IMR-90 (cell line): Measurements from ENCODE around the gene HOXD9. TPM values are rescaled to one million over a fixed set of nuclear protein-coding genes. Genes with fewer than 3 reads are reported as not detected.

Source experiments
- ATAC-seq: fragments of 200-7000 bp; cut with Tn5 transposase; 2 replicates; pipeline ENCODE4 v1.9.1; 2020; ENCODE audit warnings: low read depth, mild to moderate bottlenecking, moderate library complexity
- BruUV-seq: library from RNA; stranded (reverse); fragments of 400-500 nt; replicated peaks from 2 replicates; lab custom pipeline; 2021; lab: Mats Ljungman, UMichigan
- CTCF ChIA-PET: fragments of 300-600 bp; formaldehyde crosslinking; extraction: SDS; loops from one replicate; lab custom pipeline; 2021; ENCODE audit warnings: antibody characterized with exemption; lab: Yijun Ruan, JAX
- POLR2A ChIA-PET: fragments of 300-600 bp; sonication (Branson Sonifier 250); formaldehyde crosslinking; loops from one replicate; lab custom pipeline; 2022; ENCODE audit warnings: antibody characterized with exemption; ENCODE audit not compliant: unreplicated experiment; lab: Charles Lee
- DNase-seq: peaks from one replicate; pipeline ENCODE4 v3.0.0; 2013
- H2AFZ ChIP-seq: replicated peaks from 2 replicates; pipeline ENCODE3; 2013; ENCODE audit warnings: low read length, mild to moderate bottlenecking; ENCODE audit not compliant: poor library complexity
- H2AK5ac ChIP-seq: 2 replicates; pipeline ENCODE4 v1.6.1; 2013; ENCODE audit warnings: low read depth, low read length, inconsistent platforms
- H2AK9ac ChIP-seq: replicated peaks from 2 replicates; pipeline ENCODE3; 2013; ENCODE audit warnings: mild to moderate bottlenecking, low read depth, low read length, moderate library complexity; ENCODE audit not compliant: poor library complexity
- H2BK120ac ChIP-seq: 2 replicates; pipeline ENCODE4 v1.6.1; 2013; ENCODE audit warnings: low read depth, low read length, inconsistent platforms
- H2BK15ac ChIP-seq: 3 replicates; pipeline ENCODE4 v1.6.1; 2013; ENCODE audit warnings: low read depth, low read length, inconsistent platforms
- H2BK20ac ChIP-seq: 2 replicates; pipeline ENCODE4 v1.6.1; 2013; ENCODE audit warnings: low read depth, mild to moderate bottlenecking, inconsistent platforms, low read length, moderate library complexity
- H2BK5ac ChIP-seq: 2 replicates; pipeline ENCODE4 v1.6.1; 2013; ENCODE audit warnings: mild to moderate bottlenecking, low read depth, low read length, inconsistent platforms; ENCODE audit not compliant: poor library complexity, severe bottlenecking
- H3K14ac ChIP-seq: replicated peaks from 2 replicates; pipeline ENCODE4 v1.6.1; 2013; ENCODE audit warnings: low read depth, low read length, inconsistent platforms
- H3K18ac ChIP-seq: 2 replicates; pipeline ENCODE4 v1.6.1; 2013; ENCODE audit warnings: low read depth, low read length, control low read depth
- H3K23ac ChIP-seq: 2 replicates; pipeline ENCODE4 v1.6.1; 2013; ENCODE audit warnings: low read depth, low read length, inconsistent platforms
- H3K27ac ChIP-seq: 2 replicates; pipeline ENCODE4 v1.5.1; 2013; ENCODE audit warnings: mild to moderate bottlenecking, control low read depth, low read length; ENCODE audit not compliant: insufficient read depth
- H3K27me3 ChIP-seq: 2 replicates; pipeline ENCODE4 v1.6.1; 2013; ENCODE audit warnings: low read length; ENCODE audit not compliant: control insufficient read depth, insufficient read depth
- H3K36me3 ChIP-seq: 2 replicates; pipeline ENCODE4 v1.6.1; 2013; ENCODE audit warnings: low read length, mixed read lengths; ENCODE audit not compliant: control insufficient read depth, insufficient read depth
- H3K4ac ChIP-seq: 2 replicates; pipeline ENCODE4 v1.6.1; 2013; ENCODE audit warnings: low read depth, low read length, inconsistent platforms
- H3K4me1 ChIP-seq: 2 replicates; pipeline ENCODE4 v1.6.1; 2013; ENCODE audit warnings: low read length, mixed read lengths; ENCODE audit not compliant: control insufficient read depth, insufficient read depth
- H3K4me2 ChIP-seq: 2 replicates; pipeline ENCODE4 v1.6.1; 2013; ENCODE audit warnings: low read depth, mild to moderate bottlenecking, control low read depth, low read length, moderate library complexity
- H3K4me3 ChIP-seq: 2 replicates; pipeline ENCODE4 v1.5.1; 2013; ENCODE audit warnings: low read depth, mild to moderate bottlenecking, control low read depth, low read length, moderate library complexity; ENCODE audit not compliant: insufficient read depth
- H3K56ac ChIP-seq: 2 replicates; pipeline ENCODE4 v1.6.1; 2013; ENCODE audit warnings: low read length, inconsistent platforms; ENCODE audit not compliant: insufficient read depth; ENCODE audit errors: extremely low read depth
- H3K79me1 ChIP-seq, 2 experiments: 2 replicates each; pipeline ENCODE4 v1.6.1; 2013; ENCODE audit warnings: low read length in 2 of 2, inconsistent platforms in 1 of 2, low read depth in 1 of 2
- H3K9ac ChIP-seq: 2 replicates; pipeline ENCODE4 v1.6.1; 2013; ENCODE audit warnings: low read depth, low read length, control low read depth
- H3K9me1 ChIP-seq: 2 replicates; pipeline ENCODE4 v1.6.1; 2013; ENCODE audit warnings: low read length, inconsistent platforms; ENCODE audit not compliant: insufficient read depth
- H3K9me3 ChIP-seq: 2 replicates; pipeline ENCODE4 v1.6.1; 2013; ENCODE audit warnings: low read length; ENCODE audit not compliant: control insufficient read depth, insufficient read depth
- H4K20me1 ChIP-seq: 2 replicates; pipeline ENCODE4 v1.6.1; 2013; ENCODE audit warnings: low read length, inconsistent platforms; ENCODE audit not compliant: insufficient read depth
- H4K5ac ChIP-seq: 2 replicates; pipeline ENCODE4 v1.6.1; 2013; ENCODE audit warnings: mild to moderate bottlenecking, low read depth, low read length, control low read depth
- H4K8ac ChIP-seq, 2 experiments: 2 replicates each; pipeline ENCODE4 v1.6.1; 2013; ENCODE audit warnings: low read depth in 2 of 2, low read length in 2 of 2, control low read depth in 1 of 2, inconsistent platforms in 1 of 2
- H4K91ac ChIP-seq: 2 replicates; pipeline ENCODE4 v1.6.1; 2013; ENCODE audit warnings: low read depth, low read length, inconsistent platforms; ENCODE audit not compliant: insufficient read depth
- BHLHE40 ChIP-seq: fragments of 150-350 bp; IDR thresholded peaks from 2 replicates; pipeline ENCODE4 v1.6.1; 2016; ENCODE audit warnings: mild to moderate bottlenecking, low read depth, low read length
- CEBPB ChIP-seq: IDR thresholded peaks from 2 replicates; pipeline ENCODE4 v1.6.1; 2012; ENCODE audit warnings: low read depth, low read length, improper control_type of control experiment
- CHD1 ChIP-seq: IDR thresholded peaks from 2 replicates; pipeline ENCODE4 v1.6.1; 2012; ENCODE audit warnings: low read depth, low read length, improper control_type of control experiment
- CTCF ChIP-seq: conservative IDR thresholded peaks from 2 replicates; pipeline ENCODE4 v1.5.1; 2012; ENCODE audit warnings: mild to moderate bottlenecking, low read depth, low read length, improper control_type of control experiment
- ELK1 ChIP-seq: fragments of 150-350 bp; IDR thresholded peaks from 2 replicates; pipeline ENCODE4 v1.6.1; 2016; ENCODE audit warnings: low read depth, mild to moderate bottlenecking, low read length, moderate library complexity, borderline replicate concordance
- FOS ChIP-seq: fragments of 150-350 bp; IDR thresholded peaks from 2 replicates; pipeline ENCODE4 v1.6.1; 2016; ENCODE audit warnings: low read depth, low read length
- MAFK ChIP-seq: IDR thresholded peaks from 2 replicates; pipeline ENCODE4 v1.6.1; 2012; ENCODE audit warnings: low read depth, low read length, improper control_type of control experiment
- MAZ ChIP-seq: IDR thresholded peaks from 2 replicates; pipeline ENCODE4 v1.6.1; 2012; ENCODE audit warnings: low read depth, mild to moderate bottlenecking, low read length, improper control_type of control experiment, moderate library complexity, borderline replicate concordance
- MXI1 ChIP-seq: IDR thresholded peaks from 2 replicates; pipeline ENCODE4 v1.6.1; 2012; ENCODE audit warnings: low read depth, mild to moderate bottlenecking, low read length, moderate library complexity, borderline replicate concordance
- NFE2L2 ChIP-seq: fragments of 150-350 bp; IDR thresholded peaks from 2 replicates; pipeline ENCODE4 v1.6.1; 2016; ENCODE audit warnings: low read depth, mild to moderate bottlenecking, low read length
- POLR2A ChIP-seq: IDR thresholded peaks from 2 replicates; pipeline ENCODE4 v1.6.1; 2012; ENCODE audit warnings: mild to moderate bottlenecking, low read depth, low read length
- RAD21 ChIP-seq: IDR thresholded peaks from 2 replicates; pipeline ENCODE4 v1.6.1; 2012; ENCODE audit warnings: low read length, improper control_type of control experiment
- RCOR1 ChIP-seq: IDR thresholded peaks from 2 replicates; pipeline ENCODE4 v1.6.1; 2012; ENCODE audit warnings: mild to moderate bottlenecking, low read length, improper control_type of control experiment; ENCODE audit not compliant: insufficient replicate concordance
- RFX5 ChIP-seq: IDR thresholded peaks from 2 replicates; pipeline ENCODE4 v1.8.0; 2012; ENCODE audit warnings: low read depth, mild to moderate bottlenecking, low read length, moderate library complexity
- SMC3 ChIP-seq: fragments of 150-350 bp; IDR thresholded peaks from 2 replicates; pipeline ENCODE4 v1.6.1; 2016; ENCODE audit warnings: low read depth, mild to moderate bottlenecking, antibody characterized with exemption, low read length, moderate library complexity
- WGBS, 2 experiments: methylation state at CpG; one replicate each; pipeline versions ENCODE4 v1.1.5 to v1.1.7; 2013; ENCODE audit warnings: missing lambda C conversion rate in 2 of 2; ENCODE audit not compliant: insufficient read length in 1 of 2; ENCODE audit errors: extremely low coverage in 2 of 2; 5-methylcytosine and 5-hydroxymethylcytosine counted together
- dilution Hi-C: fragments of 300-500 bp; cut with HindIII; formaldehyde crosslinking; loops from one replicate; pipeline ENCODE4 v1.14.3; 2018; ENCODE audit warnings: low sequenced_read_pairs; ENCODE audit not compliant: unreplicated experiment
- in situ Hi-C: fragments of 300-500 bp; cut with MboI; formaldehyde crosslinking; loops from 3 replicates; pipeline ENCODE4 v1.14.3; 2019; ENCODE audit warnings: low sequenced_read_pairs, inconsistent platforms, mixed read lengths
- intact Hi-C: fragments of 100-400 bp; cut with micrococcal nuclease; formaldehyde crosslinking; loops from 2 replicates; pipeline ENCODE4 v1.10.0; 2022
- polyA plus RNA-seq, 3 experiments: library from polyadenylated mRNA; depleted of rRNA; stranded (reverse); fragments of >200 nt; gene quantifications; 2 replicates each; pipeline ENCODE4 v1.2.3, GENCODE V29; 2012; ENCODE audit warnings: low replicate concordance in 1 of 3
- total RNA-seq: library from RNA; depleted of rRNA; stranded (reverse); fragments of >200 nt; gene quantifications from 2 replicates; pipeline ENCODE4 v1.2.3, GENCODE V29; 2012

Gene HOXD9
- total and polyA plus RNA-seq, 2 of the 4 experiments (the other 2 are of a cell fraction), result not detected

- no peak for TF ChIP-seq RCOR1
- TF ChIP-seq MAZ, result no peak
Measured at GRCh38 chr2:176074919-176075425, 47.5 kb upstream of the HOXD9 start (continued).

- Histone ChIP-seq H3K56ac (no peak overlapping the region), H3K14ac (no peak overlapping the region), H3K18ac (no peak overlapping the region), H3K23ac (no peak overlapping the region), H3K9me1 (no peaks in the 10 kb centered on the region), H2AK9ac (no peak overlapping the region), H2BK20ac (no peak overlapping the region), H3K4ac (no peak overlapping the region), H3K79me1 (no peaks in the 10 kb centered on the region), H4K20me1 (no peaks in the 10 kb centered on the region), H2BK15ac (no peak overlapping the region), H3K9ac (no peak overlapping the region), H3K4me3 (no peak overlapping the region), H3K36me3 (no peaks in the 10 kb centered on the region), H3K27me3 (peaks cover 85% of the 10 kb centered on the region), H2AFZ (no peak overlapping the region), H3K9me3 (peaks cover 12% of the 10 kb centered on the region; the same call in 1 of the 2 replicates), H3K4me2 (no peak overlapping the region), H2BK5ac (no peak overlapping the region), H3K4me1 (peaks cover 1% of the 10 kb centered on the region), H4K91ac (no peak overlapping the region), H4K5ac (no peak overlapping the region), H4K8ac (no peak overlapping the region), H3K27ac (no peak overlapping the region), H2BK120ac (no peak overlapping the region), H2AK5ac (no peak overlapping the region)
- ATAC-seq (no peak), DNase-seq (no peak)
- BruUV-seq, result no TSS peak
- dilution Hi-C loops, result no loop called here
- ChIA-PET POLR2A (no interaction called here), CTCF (no interaction called here)
- in situ Hi-C loops, result loop anchor here (25.0 kb wide), 2 partner anchors 1038 to 1338 kb away; no protein-coding TSS in a partner anchor
- intact Hi-C loops, result no loop called here
- 17% methylated on average over 3 of the region's 15 CpGs; no CpG with 5 or more reads in 1 of the 2 experiments for WGBS, 2 experiments
- TF ChIP-seq NFE2L2 (no peak), CEBPB (no peak), RFX5 (no peak), RCOR1 (no peak), ELK1 (no peak), BHLHE40 (no peak), MXI1 (no peak), SMC3 (no peak), CHD1 (no peak), POLR2A (no peak), MAZ (no peak), CTCF (no peak), FOS (no peak), MAFK (no peak), RAD21 (no peak)
Measured at GRCh38 chr2:176075481-176075880, 47.0 kb upstream of the HOXD9 start.
